Kidney epithelial cell (primary cell): ENCODE results near the gene TSPAN1. TPM values are rescaled to one million over a fixed set of nuclear protein-coding genes. Genes with fewer than 3 reads are reported as not detected.

Source experiments
- DNase-seq: peaks from one replicate; pipeline ENCODE4 v3.0.0-alpha.2; 2010; ENCODE audit warnings: low read depth
- H3K27me3 ChIP-seq: 2 replicates; pipeline ENCODE4 v1.6.0; 2011; ENCODE audit warnings: low read length; ENCODE audit not compliant: control insufficient read depth, insufficient read depth
- H3K36me3 ChIP-seq: 2 replicates; pipeline ENCODE4 v1.5.1; 2011; ENCODE audit warnings: low read length; ENCODE audit not compliant: control insufficient read depth, insufficient read depth
- H3K4me3 ChIP-seq: 2 replicates; pipeline ENCODE4 v1.5.1; 2011; ENCODE audit warnings: low read depth, mild to moderate bottlenecking, control low read depth, low read length
- CTCF ChIP-seq: IDR thresholded peaks from 2 replicates; pipeline ENCODE4 v1.5.1; 2011; ENCODE audit warnings: mild to moderate bottlenecking, moderate library complexity, low read length, control low read depth, inconsistent platforms; ENCODE audit not compliant: insufficient read depth, poor library complexity, severe bottlenecking
- total RNA-seq: library from RNA; depleted of rRNA; stranded (reverse); fragments of >200 nt; gene quantifications from 2 replicates; pipeline ENCODE4 v1.2.3, GENCODE V29; 2015

The TSPAN1 gene
- total RNA-seq, 1 donor from 2014 or later: 68.5 TPM

- TF ChIP-seq CTCF: no peak
- Histone ChIP-seq H3K4me3 (no peak overlapping the region), H3K27me3 (peaks cover 1% of the 10 kb centered on the region), H3K36me3 (no peaks in the 10 kb centered on the region)
- DNase-seq: no peak
Observed at GRCh38 chr1:46172321-46172720, 2.6 kb upstream of the TSPAN1 start.

GRCh38 chr1:46173361-46173856 lies 1.5 kb upstream of the TSPAN1 start:
- DNase-seq: no peak
- H3K27me3 ChIP-seq: no peaks in the 10 kb centered on the region
- TF ChIP-seq CTCF: no peak

GRCh38 chr1:46175243-46175642 lies 356 bp downstream of the TSPAN1 start:
- H3K27me3 ChIP-seq: no peaks in the 10 kb centered on the region
- no peak for TF ChIP-seq CTCF
- DNase-seq: no peak

More at GRCh38 chr1:46173361-46173856, 1.5 kb upstream of the TSPAN1 start:
- no peaks in the 10 kb centered on the region for H3K36me3 ChIP-seq
- H3K4me3 ChIP-seq: no peak overlapping the region

GRCh38 chr1:46176211-46176865 lies 1.5 kb downstream of the TSPAN1 start, which contains the start of gene P3R3URF:
P3R3URF (minus strand) TSS chr1:46176488; CDS start chr1:46176471, 17 bp downstream.
- H3K4me3 ChIP-seq: no peak within 1 kb of the TSS
- no peak for DNase-seq
- H3K36me3 ChIP-seq: no peaks in the 10 kb centered on the region
- no peak for TF ChIP-seq CTCF
- no peaks in the 10 kb centered on the region for H3K27me3 ChIP-seq

More at GRCh38 chr1:46175243-46175642, 356 bp downstream of the TSPAN1 start:
- no peaks in the 10 kb centered on the region for H3K36me3 ChIP-seq
- no peak overlapping the region for H3K4me3 ChIP-seq

- H3K4me3 ChIP-seq: no peak overlapping the region
- no peaks in the 10 kb centered on the region for H3K36me3 ChIP-seq
- no peak for DNase-seq
- H3K27me3 ChIP-seq: no peaks in the 10 kb centered on the region
- peak; percentile 93 for TF ChIP-seq CTCF
Observed at GRCh38 chr1:46179138-46180081, 4.5 kb downstream of the TSPAN1 start.
